Measurements from ENCODE around the gene SSBP4.

Gene SSBP4

DNA sequence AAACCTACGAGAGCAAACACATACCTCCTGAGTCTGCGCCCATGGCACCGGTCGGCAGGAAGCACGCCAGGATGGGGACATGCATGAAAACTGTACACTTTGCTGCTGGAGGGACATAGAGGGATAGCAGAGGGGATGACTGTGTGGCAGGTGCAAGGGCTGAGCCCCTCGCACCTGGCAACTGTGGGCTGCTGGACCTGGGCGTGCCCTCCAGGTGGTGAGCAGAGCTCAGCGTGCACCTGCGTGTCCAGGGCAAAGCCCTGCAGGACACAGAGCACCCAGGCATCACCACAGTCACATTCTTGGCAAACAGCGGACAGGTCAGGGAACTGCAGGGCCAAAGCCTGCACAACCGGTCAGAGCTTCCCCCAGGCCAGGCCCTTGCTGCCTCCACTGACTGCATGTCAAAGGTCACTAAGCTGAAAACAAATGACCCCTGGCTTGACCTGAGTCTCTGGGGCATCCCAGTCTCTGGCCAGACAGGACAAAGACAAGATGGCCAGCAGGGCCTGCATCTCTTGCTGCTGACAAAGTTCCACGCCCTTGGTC, 27.7 kb downstream of the SSBP4 start:
- no peak for DNase-seq

DNA sequence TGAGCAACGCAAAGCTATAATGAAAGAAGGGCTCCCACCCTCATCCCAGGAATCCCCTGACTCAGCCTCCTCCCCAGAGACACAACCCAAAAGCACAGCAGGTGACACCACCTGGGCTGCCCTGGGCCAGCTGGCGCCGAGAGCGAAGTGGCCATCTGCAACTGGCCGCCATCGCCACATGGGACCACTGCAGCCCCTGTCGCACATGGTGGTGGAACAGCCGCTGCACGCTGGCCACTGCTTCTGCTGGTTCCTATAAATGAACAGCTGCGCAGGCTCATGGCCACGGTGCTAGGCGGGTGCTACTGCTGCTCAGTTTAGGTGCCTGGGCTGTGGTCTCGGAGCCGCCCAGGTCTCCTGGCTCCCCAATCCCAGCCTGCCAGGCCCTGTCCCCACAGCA, 30.4 kb downstream of the SSBP4 start:
- no peak for DNase-seq

DNA sequence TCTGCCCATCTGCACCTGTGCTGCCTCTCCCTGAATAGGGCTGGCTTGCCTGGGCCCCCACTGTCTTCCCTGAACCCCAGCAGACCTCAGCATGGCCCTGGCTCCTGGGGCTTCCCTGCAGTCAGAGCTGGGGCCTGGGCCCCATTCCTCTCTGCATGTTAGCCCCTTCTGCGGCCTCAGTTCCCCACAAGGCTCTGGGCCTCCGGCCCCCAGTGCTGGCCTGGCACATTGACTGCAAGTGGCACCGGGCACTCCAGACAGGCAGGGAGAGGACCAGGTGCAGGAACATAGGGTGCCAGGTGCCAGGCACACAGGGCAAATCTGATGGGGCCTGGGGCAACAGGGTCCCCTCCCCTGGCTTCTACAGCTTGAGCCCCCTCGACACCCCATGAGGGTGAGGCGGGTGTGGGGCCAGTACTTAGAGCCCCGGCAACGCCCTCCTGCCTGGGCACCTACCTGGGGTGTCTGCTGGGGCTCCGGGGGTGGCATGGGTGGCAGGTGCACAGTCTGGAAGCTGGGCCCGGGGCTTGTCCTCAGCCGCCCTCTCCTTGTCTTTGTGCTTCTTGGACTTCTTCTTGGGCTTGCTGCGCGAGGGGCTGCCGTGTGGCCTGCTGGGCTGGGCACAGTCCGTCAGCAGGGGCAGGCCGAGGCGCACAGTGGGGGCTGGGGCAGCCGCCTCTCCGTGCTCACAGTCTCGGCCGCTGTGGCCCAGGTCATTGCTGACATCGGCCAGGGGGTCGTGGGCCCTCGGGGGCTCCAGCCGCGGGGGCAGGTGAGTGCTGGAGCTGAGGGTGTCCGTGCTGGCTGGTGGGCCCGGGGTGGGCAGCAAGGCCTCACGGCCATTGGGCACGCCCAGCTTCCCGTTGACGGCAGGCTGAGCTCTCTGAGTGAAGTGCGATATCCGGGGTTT, 31.1 kb downstream of the SSBP4 start:
- DNase-seq = no peak

DNA sequence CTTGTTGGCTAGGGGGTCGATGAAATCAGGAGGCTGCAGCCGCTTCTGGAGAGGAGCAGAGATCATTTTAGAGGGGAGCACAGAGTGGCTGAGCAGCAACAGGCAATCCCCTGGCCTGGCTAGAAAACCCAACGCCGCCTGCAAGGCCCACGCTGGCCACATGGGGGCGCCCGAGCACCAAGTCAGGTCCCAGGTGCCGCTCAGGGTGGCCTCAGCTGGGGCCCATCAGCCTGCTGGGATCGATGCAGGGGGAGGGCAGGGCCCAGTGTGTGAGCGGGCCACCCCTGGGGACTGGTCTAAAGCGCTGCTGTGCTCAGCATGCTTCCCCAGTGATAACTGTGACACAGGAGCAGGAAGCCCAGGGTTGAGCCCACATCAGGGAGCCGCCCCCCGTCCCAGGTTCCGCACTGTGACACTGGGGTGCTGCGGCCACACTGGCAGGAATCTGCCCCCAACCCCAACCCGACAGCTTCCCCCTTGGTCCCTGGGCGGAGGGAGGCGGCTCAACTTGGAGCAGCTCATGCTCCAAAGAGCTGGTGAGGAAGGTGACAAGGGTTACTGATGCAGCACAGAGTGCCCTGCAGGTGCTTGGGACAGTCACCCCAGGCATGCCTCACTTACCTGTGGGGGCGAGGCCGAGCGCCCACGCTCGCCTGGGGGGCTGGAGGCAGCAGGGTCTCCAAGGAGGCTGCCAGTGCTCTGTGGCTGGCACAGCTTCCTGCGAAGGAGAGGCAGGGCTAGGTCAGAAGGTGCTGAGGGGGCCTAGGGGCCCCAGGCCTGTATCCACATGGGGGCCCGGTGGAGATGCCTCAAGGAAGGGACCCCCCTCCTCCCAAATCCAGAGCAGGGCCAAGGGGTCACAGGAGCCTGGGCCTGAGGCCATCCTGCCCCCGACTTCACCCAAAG, 32.0 kb downstream of the SSBP4 start:
- DNase-seq = peak; percentile 87

DNA sequence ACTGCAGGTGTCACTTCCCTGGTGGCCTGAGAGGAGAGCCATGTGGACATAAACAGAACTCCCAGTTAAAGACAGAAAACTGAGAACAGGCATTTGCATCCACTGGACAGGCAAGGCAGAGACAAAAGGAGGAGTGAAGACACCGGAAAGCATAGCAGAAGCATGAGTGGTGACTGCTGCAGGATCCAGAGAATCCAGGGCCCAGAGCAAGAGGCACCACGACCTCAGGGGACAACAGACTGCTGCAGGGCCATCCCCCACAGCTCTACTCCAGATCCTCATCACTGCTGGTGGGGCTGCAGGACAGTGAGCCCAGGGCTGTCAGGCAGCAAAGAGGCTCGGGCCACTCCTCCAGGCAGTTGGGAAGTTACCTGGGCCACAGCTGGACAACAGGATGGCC, 33.2 kb downstream of the SSBP4 start:
- no peak for DNase-seq

DNA sequence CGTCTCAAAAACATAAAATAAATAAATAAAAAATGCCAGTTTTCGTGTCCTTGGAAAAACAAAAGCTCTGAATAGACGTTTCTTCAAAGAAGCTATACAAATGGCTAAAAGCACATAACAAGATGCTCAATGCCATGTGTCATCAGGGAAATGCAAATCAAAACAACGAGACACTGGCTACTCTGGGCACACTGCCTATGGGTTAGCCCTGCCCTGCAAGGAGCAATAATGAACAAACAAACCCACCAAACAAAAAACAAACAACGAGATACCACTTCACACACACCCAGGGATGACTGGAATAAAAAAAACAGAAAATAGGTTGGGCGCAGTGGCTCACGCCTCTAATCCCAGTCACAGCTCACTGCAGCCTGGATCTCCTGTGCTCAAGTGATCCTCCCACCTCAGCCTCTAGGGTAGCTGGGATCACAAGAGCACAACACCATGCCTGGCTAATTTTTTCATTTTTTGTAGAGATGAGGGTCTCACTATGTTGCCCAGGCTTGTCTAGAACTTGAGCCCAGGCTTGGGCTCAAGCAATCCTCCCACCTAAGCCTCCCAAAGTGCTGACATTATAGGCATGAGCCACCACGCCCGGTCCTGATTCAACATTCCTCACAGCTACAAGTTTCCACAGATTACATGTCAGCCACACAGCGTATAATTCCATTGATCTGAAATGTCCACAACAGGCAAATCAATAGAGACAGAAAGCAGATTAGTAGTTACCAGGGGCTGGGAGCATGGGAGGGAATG, 34.2 kb downstream of the SSBP4 start:
- no peak for DNase-seq

DNA sequence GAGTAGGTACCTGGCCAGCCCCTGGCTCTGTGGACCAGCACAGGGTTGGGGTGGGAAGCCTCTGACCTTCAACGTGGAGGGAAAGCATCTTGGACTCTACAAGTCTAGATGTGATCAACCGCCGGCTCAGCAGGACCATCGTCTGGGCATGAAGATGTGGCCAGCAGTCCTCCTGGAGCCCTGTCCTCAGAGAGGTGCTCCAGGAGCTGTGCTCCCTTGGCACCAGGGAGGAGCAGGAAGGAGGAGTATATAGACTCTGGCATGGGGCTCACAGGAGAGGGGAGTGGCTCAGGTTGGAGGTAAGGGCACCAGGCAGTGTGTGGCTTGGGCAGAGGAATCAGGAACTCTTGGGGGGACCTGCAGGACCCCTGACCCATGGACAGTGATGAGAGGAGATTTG, 37.1 kb downstream of the SSBP4 start:
- DNase-seq = no peak

DNA sequence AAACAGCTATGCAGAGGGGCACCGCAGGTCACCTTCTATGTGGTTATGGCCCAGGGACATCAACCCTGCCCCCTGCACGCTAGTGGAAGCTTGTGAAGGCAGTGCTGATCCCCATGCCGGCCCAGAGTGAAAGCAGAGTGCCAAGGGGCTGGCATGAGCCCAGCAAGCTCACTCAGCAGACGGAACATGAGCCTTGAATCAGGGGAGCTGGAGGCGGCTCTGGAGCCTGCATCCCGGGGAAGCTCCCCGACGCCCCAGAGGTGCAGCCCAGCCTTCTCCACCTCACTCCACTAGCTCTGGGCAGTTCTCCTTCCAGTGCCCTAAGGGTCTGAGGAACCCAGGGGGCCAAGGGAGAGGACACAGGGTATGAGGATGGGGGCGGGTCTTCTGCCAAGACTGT, 37.8 kb downstream of the SSBP4 start:
- DNase-seq = no peak

DNA sequence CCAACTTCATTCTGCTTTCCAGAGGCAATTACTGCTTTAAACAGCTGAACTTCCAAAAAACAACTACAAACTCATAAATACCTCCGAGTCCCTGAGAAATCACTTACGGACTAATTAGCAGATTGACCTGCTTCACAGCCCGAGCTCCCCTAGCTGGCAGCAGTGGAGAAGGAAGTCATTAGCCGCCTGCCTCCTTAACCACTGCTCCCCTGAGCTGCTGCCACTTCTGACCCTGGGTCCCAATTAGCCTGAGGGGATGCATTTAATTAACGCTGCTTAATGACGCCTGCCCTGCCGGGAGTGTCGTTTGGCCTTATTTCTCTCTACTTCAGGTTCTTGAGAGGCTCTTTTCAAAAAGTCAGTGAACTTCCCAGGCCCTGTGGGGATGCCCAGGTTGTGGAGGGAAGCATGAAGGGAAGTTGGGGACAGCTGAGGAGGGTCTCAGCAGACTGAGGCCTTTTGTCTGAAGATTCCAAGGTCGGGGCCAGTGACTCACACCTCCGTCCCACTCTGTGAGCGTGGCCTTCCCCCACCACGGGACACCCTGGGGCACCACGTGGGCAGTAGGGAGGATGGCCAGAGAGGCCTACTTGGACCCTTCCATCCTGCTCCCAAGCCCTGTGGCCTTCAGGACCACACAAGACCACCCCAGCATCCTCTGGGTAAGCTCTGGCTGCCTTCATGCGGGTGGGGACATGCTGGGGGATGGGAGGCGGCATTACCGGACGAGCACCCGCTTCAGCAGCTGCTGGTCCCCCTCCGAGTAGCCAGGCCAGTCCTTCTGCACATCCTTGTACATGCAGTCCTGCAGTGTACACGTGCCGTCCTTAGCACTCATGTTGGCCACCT, 38.5 kb downstream of the SSBP4 start:
- no peak for DNase-seq

DNA sequence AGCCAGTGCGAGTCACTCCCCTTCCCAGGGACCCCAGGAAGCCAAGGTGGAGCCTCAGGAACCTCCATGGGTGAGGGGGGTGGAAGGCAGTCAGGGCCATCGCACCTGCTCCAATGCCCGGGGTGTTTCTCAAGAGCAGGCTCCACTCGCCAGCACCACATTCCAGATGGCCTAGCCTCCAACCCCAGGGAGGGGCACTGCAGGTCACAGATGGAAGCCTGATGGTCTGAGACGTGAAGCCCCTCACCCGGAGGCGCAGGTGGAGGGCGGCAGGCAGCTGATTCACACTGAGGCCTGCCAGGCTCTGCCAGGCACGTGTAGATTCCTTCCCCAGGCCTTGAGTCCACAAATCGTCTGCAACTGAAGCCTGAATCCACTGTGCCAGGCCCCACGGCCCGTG, 41.7 kb downstream of the SSBP4 start:
- DNase-seq = no peak

DNA sequence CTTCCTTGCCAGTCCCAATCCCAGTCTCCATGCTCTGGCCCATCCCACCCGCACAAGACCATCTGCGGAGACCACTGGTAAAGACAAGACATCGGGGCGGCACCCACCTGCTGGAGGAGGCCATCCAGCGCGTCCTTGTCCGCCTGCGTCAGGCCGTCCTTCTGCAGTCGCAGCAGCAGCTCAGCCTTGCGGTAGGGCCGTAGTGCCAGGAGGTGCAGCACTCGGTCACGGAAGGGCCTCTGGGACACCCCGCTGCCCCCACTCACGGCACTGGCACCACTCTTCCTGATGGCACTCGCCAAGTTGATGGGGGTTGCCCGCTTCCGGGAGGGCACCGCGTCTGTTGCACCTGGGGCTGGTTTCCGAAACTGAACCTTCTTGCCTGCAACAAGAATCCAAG, 42.3 kb downstream of the SSBP4 start:
- peak; percentile 21 for DNase-seq

DNA sequence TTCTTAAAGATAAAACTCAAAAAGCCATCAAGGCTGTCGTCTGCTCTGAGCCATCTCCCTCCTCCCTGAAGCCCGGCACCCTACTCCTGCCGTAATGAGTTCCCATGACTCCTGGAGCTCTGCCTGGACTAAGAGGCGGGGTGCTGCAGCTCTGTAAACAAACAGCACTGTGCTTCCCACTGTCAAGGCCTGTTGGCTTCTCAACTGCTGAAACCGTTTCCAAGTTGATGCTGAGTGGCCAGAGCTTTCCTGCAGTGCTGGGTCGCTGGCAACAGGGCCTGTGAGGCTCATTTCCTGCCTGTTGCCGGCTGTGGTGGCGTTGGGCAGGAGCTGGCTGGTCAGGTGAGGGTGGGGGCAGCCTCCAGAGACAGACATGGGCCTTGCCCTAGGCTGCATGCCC, 45.4 kb downstream of the SSBP4 start:
- DNase-seq = peak; percentile 54

DNA sequence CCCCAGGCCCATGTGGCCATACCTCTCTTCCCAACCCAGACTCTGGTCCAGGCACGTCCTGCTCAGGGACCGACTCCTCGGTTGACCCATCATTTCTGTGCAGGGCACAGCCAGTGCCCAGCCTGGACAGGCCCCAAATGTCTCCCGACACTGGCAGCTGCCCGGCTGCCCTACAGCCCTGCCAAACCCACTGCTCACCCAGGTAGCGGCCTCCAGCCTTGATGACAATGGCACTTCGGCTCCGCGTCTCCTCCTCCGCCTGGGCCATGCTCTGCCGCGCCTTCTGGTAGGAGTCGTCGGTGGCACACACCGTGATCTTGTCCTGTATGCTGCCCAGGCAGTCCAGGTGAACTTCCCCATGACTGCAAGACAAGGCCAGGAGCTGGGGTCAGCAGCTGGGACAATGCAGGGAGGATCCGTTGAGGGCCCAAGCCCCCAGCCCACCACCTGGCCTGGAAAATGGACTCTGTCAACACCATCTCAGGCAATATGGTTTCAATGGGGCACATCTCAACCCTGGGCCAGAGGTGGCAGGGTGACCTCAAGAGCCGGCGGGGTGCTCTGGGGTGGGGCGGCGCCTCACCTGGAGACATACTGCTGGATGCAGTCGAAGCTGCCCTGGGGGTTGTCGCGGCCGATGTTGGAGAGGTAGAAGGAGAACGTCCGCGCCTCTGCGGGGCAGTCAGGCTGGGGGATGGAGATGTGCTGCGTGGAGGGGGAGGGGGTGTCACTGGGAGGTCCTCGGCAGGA, 46.2 kb downstream of the SSBP4 start:
- DNase-seq = no peak

DNA sequence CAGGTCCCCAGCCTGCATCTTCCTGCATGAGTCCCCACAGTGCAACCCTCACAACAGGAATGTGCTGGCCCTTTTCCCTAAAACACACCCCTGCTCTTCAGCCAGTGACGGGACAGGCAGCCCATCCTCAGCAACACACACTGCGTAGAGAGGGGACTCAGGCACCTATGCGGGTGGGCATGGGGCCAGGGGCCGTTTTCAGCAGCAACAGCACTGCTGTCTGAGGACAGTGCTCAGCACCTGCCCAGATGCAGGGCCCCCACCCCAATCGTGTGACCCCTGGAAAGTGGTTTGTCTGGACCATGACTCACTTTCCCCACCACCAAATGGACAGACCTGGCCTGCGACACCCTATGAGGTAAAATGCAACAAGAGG, 46.8 kb downstream of the SSBP4 start:
- DNase-seq = no peak

DNA sequence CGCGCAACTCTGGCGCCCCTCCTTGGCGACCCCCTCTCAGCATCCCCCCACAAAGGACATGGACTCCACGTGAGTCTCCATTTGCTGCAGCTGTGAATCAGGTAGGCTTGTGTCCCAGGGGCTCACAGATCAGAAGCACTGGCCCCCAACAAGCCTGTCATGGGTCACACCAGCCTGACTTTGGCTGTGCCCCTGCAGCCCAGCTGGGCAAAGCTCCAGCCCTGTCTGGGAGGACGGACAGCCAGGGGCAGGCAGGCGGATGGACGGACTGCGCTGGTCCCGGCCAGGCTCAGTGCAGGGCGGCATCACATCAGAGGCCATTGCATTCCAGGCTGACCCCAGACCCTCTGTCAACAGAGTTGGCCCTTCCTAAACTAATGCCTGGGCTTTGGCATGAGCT, 47.2 kb downstream of the SSBP4 start:
- no peak for DNase-seq

DNA sequence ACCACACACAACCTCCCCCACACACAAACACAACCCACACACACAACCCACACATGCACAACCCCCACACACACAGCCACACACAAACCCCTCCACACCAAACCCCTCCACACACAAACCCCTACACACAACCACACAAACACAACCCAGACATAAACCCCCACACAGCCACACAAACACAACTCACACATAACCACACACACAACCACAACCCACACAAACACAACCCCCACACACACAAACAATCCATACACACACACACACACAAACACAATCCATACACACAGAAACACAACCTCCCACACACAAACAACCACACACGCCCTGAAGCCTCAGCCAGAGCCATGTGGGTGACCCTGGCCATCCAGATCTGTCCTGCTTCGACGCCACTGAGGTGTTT, 48.8 kb downstream of the SSBP4 start:
- no peak for DNase-seq

DNA sequence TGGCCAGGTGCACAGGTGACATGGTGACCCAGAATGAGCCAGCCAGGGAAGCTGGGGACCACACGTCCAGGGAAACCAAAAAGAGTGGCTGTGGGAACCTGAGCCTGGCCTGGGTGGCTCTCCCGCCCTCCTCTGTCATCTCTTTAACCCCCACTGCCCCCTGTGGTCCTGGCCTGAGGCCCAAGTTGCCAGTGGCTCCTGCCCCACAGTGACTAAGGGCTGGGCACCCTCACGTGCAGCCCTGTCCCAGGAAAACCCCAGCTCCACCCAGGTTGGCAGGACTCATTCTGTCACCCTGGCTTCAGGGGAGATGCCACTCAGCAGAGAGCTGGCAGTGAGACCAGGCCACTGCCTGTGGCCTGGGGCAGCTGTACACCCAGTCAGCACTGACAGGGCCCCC, 49.3 kb downstream of the SSBP4 start:
- no peak for DNase-seq

DNA sequence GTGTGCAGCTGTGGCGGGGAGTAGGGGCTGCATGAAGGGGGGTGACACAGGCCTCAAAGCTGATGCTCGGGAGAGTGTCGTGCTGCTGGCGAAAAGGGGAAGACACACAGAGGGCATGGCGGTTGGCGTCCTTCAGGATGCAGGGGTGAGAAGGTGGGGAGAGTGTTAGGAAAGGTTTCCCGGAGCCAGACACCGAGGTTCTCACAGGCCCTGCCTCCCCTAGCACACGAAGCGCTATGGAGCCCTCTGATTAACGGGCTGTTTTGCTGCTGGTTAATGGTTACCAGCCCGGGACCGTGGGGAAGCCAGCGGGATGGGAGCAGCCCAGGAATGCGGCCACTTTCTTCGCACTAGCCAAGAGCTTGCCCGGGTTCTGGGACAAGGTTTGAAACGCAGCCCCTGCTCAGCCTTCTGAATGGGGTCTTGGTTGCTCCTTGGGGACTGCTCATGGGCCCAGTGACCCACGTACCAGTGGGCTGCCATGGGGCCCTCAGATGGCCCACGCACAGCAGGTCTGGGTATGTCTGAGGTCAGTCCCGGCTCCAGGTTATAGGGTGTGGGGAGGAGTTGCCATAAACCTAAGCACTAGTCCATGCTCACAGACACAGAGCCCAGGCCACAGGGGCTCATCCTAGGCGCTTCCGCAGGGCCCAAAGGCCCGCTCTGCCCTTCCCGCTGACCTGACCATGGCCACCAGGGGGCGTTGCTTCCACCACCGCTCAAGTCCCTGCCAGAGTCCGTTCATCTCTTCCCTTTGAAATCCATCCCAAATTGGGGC, 50.1 kb downstream of the SSBP4 start:
- DNase-seq = peak; percentile 69

DNA sequence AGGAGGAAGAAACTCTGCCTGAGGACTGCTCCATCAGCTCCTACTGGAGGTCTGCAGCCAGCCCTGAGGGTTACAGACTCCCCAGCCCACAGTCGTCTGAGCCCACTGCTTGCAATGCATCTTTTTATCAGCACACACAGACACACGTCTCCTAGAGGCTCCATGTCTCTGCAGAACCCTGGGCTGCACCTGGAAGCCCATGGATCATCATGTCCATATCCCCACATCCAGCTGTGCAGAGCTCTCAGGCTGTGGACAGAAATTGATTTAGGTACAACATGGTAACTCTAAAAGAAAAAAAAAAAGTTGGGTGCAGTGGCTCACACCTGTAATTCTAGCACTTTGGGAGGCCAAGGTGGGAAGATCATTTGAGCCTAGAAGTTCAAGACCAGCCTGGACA, 51.6 kb downstream of the SSBP4 start:
- no peak for DNase-seq

DNA sequence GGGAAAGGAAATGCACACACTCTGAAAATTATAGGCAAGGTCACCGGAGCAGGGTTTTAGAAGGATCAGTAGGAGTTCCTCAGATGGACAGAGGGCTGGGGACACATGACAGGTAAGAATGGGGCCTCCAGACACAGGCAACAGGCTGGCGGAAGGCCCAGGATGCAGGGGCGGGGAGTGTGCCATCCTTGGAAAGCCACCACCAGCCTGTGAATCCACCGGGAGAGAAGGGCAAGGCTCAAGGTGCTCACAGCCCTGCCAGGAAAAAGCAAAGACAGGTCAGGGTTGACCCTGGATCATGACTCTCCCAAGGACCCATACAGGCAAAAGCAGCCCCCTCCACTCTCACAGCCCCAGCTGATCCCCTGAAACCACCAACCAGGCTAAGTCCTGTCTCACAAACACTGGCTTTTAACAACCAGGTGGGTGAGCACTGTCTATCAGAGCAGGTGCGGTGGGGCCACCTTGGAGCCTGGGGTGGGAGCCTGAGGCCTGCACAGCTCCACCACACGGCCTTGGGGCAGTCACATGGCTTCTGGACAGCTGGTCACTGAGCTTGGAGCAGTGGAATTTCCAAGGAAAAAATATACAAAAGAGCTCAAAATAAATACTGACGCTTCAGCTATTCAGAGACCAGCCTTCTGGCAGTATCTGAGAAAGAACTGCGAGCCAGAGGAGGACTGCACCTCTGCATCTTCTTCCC, 54.0 kb downstream of the SSBP4 start:
- DNase-seq = no peak
